Limb (tissue), 2 donors: Measurements from ENCODE around the gene XNDC1N.

Experiments
- DNase-seq, 2 donors: peaks; one replicate each; pipeline ENCODE4 v3.0.0-alpha.2; 2016; ENCODE audit errors: extremely low spot score in 2 of 2

XNDC1N gene

GRCh38 chr11:71927820-71928736 is at the start of gene XNDC1N:
TSS of gene XNDC1N (minus strand) at chr11:71928594. CDS start at chr11:71923353, 5,241 bp downstream.
- peak in 1 of 2 donors; percentile 96 for DNase-seq

- peak; percentile 27 to 53 for DNase-seq
These were observed 49.5 kb upstream of the XNDC1N start for GRCh38 chr11:71977743-71978418.

GRCh38 chr11:71977090-71977489 is 48.7 kb upstream of the XNDC1N start:
- no peak for DNase-seq

GRCh38 chr11:71976551-71976950 is 48.2 kb upstream of the XNDC1N start:
- DNase-seq, result no peak

GRCh38 chr11:71971680-71972079 is 43.3 kb upstream of the XNDC1N start:
- no peak for DNase-seq

GRCh38 chr11:71964641-71965040 is 36.2 kb upstream of the XNDC1N start:
- DNase-seq, result no peak

GRCh38 chr11:71963468-71963867 is 35.1 kb upstream of the XNDC1N start:
- no peak for DNase-seq

- DNase-seq, result no peak
These were observed 34.1 kb upstream of the XNDC1N start for GRCh38 chr11:71962428-71963038.

GRCh38 chr11:71955898-71956456 is 27.6 kb upstream of the XNDC1N start:
- no peak for DNase-seq

GRCh38 chr11:71951741-71952310 is 23.4 kb upstream of the XNDC1N start:
- DNase-seq, result no peak

GRCh38 chr11:71949034-71949433 is 20.6 kb upstream of the XNDC1N start:
- no peak for DNase-seq

- no peak for DNase-seq
These were observed 20.1 kb upstream of the XNDC1N start for GRCh38 chr11:71948314-71949027.

GRCh38 chr11:71947498-71947897 is 19.1 kb upstream of the XNDC1N start:
- no peak for DNase-seq

GRCh38 chr11:71946144-71946571 is 17.8 kb upstream of the XNDC1N start:
- no peak for DNase-seq

GRCh38 chr11:71940561-71941219 is 12.3 kb upstream of the XNDC1N start:
- no peak for DNase-seq

GRCh38 chr11:71937826-71938225 is 9.4 kb upstream of the XNDC1N start:
- DNase-seq, result no peak

GRCh38 chr11:71936825-71937224 is 8.4 kb upstream of the XNDC1N start:
- no peak for DNase-seq

GRCh38 chr11:71935338-71935925 is 7.0 kb upstream of the XNDC1N start:
- no peak for DNase-seq

GRCh38 chr11:71934213-71934612 is 5.8 kb upstream of the XNDC1N start:
- DNase-seq, result no peak
